Myocyte (in vitro differentiated cells): ENCODE results near the gene TMEM38A. TPM values are rescaled to one million over a fixed set of nuclear protein-coding genes. Genes with fewer than 3 reads are reported as not detected.
"Not testable (repeated sequence)": the region's sequence is repeated elsewhere in the genome, so short reads cannot be mapped to it uniquely, and the experiment has no call there.

Experiments used
- DNase-seq: peaks from one replicate; pipeline ENCODE4 v3.0.0-alpha.2; 2012; ENCODE audit warnings: low read depth
- total RNA-seq: library from RNA; depleted of rRNA; stranded (reverse); fragments of >200 nt; gene quantifications from 2 replicates; pipeline ENCODE4 v1.2.3, GENCODE V29; 2014

TMEM38A gene
- total RNA-seq, 1 donor from 2014 or later, result 135 TPM

DNA sequence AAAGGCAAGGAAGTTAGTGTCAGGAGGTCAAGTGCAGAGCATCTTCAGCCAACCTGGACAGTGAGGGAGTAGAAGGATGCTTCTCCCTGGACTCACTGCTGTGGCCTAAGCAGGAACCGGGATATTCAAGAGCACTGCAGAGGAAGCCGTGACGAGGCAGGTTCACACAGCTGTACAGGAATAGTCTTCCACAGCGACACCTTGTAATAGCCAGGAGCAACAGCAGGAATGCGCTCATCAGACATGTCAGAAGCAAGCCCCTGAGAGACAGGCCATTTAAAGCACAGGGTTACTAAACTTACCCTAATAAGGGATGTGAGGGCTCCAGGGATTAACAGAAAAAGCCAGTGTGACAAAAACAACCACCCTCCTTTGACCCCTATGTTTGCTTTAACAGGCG is 29.5 kb upstream of the TMEM38A start:
- no peak for DNase-seq

DNA sequence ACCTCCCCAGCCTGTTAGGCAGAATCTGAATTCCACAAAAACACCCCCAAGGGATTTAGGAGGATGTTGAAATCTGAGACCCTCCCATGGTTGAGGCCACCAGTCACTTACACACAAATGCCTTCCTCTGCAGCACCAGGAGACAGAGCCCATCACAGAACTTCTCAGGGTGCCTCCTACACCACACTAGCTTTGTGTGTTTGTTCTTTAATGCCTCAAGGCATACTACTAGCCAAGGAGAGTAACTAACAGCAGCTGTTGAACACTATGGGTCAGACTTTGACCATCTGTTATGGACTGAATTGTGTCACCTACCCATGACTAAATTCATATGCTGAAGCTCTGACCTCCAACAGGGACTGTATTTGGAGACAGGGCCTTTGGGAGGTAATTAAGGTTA is 23.4 kb upstream of the TMEM38A start:
- DNase-seq, result peak; percentile 82

DNA sequence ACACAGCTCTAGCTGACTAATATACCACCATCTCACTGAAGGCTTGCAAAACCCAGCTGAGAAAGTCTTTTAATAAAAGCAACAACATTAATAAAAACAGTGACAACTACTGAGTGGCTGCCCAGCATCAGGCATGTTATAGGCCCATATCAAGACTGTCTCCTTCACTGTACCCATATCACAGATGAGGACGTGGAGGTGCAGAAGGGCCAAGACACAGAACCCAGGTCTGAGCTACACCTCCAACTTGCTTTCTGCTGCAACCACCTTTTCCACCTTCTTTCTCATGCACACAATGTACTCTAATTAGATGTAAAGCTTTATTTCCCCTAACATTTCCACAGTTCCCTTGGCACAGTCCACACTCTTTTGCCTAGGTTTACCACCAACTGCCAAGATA is 22.3 kb upstream of the TMEM38A start:
- no peak for DNase-seq

DNA sequence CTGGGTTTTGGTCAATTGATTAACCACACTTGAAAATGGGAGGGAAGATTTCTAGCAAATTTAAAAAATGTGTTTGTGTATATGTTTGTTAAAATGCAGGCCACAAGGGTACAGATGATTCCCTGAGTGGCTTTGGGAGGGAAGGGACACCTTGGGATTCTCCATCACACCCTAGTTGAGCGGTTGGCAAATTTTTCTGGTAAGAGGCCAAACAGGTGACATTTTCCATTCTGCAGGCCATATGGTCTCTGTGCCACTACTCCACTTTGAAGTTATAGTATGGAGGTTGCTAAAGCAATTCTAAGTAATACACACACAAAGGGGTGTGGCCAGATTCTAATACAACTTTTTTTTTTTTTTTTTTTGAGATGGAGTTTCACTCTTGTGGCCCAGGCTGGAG is 20.0 kb upstream of the TMEM38A start:
- DNase-seq, result no peak

DNA sequence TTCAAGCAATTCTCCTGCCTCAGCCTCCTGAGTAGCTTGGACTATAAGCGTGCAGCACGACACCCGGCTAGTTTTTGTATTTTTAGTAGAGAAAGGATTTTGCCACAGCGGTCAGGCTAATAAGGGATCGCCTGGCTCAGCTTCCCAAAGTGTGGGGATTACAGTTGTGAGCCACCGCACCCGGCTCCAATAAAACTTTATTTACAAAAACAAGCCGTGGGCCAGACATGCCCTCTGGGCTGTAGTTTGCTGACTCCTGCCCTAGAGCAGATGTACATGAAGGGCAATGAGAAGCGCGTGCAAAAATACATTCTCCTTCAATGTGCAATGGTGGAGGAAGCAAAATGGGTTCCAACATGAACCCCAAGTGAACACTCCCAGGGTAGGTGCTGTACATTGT is 19.2 kb upstream of the TMEM38A start:
- DNase-seq, result no peak

GRCh38 chr19:16645140-16645539 is 15.8 kb upstream of the TMEM38A start:
- DNase-seq, result peak; percentile 33

DNA sequence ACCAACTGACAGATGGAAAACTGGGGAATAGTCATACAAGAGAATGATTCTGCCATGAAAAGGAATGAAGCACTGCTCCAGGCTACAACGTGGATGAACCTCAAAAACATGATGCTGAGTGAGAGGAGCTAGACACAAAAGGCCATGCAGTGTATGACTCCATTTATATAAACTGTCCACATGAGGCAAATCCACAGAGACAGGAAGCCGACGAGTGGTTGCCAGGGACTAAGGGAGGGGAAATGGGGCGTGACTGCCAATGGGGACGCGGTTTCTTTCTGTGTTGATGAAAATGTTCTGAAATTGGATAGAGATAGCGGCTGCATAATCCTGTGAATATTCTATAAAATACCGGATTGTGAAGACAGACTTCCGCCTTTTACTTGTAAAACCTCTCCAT is 11.2 kb upstream of the TMEM38A start:
- DNase-seq, result no peak

GRCh38 chr19:16650821-16651220 is 10.1 kb upstream of the TMEM38A start:
- DNase-seq, result no peak

- DNase-seq, result not testable (repeated sequence)
Measured at GRCh38 chr19:16651421-16652188, 9.3 kb upstream of the TMEM38A start.

GRCh38 chr19:16652854-16653253 is 8.1 kb upstream of the TMEM38A start:
- DNase-seq, result no peak

DNA sequence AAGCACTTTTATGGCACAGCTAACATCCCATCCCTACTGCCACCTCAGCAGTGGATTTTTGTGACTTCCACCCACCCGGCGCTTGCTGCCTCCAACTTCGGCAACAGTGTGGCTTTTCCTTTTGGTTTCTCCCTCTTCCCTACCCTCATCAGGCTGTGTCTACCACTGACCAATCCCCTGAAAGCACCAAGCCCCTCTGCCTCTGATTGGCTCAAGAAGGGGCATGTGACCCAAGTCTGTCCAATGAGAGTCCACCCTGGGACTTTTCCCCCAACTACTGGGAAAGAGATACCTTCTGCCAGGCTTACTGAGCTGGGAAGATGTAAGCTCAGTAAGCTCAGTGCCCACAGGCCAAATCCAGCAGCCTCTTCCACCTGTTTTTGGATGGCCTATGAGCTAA is 6.8 kb upstream of the TMEM38A start:
- no peak for DNase-seq

DNA sequence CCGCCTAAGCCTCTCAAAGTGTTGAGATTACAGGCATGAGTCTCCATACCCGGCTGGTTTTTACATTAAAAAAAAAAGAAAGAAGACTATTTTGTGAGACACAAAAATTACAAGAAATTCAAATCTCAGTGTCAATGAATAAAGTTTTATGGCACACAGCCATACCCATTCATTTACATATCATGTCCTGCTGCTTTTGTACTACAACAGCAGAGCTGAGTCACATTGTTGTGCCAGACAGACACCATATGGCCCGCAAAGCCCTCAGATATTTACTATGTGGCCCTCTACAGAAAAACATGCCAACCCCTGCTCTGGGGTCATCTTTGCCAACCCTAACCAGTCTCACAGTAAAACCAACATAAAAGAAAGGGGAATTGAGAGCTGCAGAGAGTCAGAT is 6.3 kb upstream of the TMEM38A start:
- DNase-seq, result no peak

- no peak for DNase-seq
Measured at GRCh38 chr19:16655727-16656126, 5.2 kb upstream of the TMEM38A start.

- DNase-seq, result no peak
Measured at GRCh38 chr19:16657384-16657783, 3.6 kb upstream of the TMEM38A start.

- no peak for DNase-seq
Measured at GRCh38 chr19:16659464-16659831, 1.5 kb upstream of the TMEM38A start.

- peak; percentile 99 for DNase-seq
Measured at GRCh38 chr19:16659832-16660708, 869 bp upstream of the TMEM38A start, which contains the start of gene SMIM7. Gene SMIM7 (minus strand): TSS chr19:16660144. CDS start chr19:16660110, 34 bp downstream.

- DNase-seq, result peak; percentile 79
Measured at GRCh38 chr19:16661480-16662034, 618 bp downstream of the TMEM38A start.

DNA sequence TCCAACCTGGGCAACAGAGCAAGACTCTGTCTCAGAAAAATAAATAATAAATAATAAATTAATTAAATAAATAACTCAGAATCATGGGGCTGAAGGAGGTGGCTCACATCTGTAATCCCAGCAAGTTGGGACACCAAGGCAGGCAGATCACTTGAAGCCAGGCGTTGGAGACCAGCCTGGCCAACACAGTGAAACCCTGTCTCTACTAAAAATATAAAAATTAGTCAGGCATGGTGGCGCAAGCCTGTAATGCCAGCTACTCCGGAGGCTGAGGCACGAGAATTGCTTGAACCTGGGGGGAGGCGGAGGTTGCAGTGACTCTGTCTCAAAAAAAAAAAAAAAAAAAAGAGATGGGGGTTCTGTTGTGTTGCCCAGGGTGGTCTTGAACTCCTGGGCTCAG is 7.2 kb downstream of the TMEM38A start:
- DNase-seq, result no peak

GRCh38 chr19:16668702-16669101 is 7.8 kb downstream of the TMEM38A start:
- not testable (repeated sequence) for DNase-seq

DNA sequence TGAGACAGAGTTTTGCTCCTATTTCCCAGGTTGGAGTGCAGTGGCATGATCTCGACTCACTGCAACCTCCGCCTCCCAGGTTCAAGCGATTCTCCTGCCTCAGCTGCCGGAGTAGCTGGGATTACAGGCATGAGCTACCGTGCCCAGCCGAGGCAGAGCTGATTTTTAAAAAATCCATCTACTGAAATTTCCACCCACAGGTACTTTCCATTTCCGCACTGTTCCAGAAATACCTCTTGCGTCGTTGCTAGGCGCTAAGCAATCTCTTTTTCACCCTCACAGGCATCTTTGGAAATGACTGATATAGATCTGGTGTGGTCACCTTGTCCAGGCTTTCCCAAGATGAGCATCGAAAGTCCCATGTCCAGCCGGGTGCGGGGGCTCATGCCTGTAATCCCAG is 9.4 kb downstream of the TMEM38A start:
- no peak for DNase-seq

DNA sequence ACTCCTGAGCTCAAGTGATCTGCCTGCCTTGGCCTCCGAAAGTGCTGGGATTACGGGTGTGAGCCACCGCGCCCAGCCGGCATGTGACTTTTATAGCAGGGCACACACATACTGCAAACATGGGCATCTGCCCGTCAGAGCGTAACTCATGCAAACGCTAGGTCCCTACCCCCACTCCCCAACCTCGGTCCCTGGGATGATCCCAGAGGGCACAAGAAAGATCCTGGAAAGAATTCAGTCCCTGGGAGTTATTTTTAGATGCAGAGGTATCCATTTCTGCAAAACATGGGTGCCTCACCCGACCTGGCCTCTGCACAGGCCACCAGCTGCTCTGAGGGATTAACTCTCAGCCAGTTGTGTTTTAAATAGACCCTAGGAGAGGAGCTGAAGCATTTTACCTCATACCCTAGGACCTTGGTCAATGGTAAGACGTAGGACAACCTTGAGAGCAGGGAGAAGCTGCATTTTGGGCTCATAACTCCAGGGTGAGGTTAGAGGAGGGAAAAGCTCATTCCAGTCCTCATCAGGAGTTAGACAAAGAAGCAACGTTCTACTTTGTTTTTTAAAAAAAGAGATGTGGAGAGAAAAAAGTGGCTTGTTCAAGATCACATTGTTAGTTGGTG is 10.8 kb downstream of the TMEM38A start:
- DNase-seq, result peak; percentile 96

GRCh38 chr19:16673231-16673630 is 12.3 kb downstream of the TMEM38A start:
- peak; percentile 46 for DNase-seq
